Testis (tissue), 3 donors: ENCODE data around the gene HEG1. TPM values are rescaled to one million over a fixed set of nuclear protein-coding genes. Genes with fewer than 3 reads are reported as not detected.

Experiments
- DNase-seq: peaks from one replicate; pipeline ENCODE4 v3.0.0-alpha.2; 2019
- H3K27ac ChIP-seq, 2 donors: fragments of 200-600 bp; sonication (generic); one replicate each; pipeline ENCODE4 v1.5.1; 2019
- H3K27me3 ChIP-seq: fragments of 200-600 bp; sonication (generic); one replicate; pipeline ENCODE4 v1.5.1; 2019
- H3K36me3 ChIP-seq: fragments of 200-600 bp; sonication (generic); one replicate; pipeline ENCODE4 v1.5.1; 2017; ENCODE audit warnings: low read depth; ENCODE audit errors: missing control alignments
- H3K4me1 ChIP-seq: fragments of 200-600 bp; sonication (generic); one replicate; pipeline ENCODE4 v1.5.1; 2019
- H3K4me3 ChIP-seq, 2 donors: fragments of 200-600 bp; sonication (generic); one replicate each; pipeline ENCODE4 v1.5.1; 2017 to 2019
- H3K9me3 ChIP-seq: fragments of 200-600 bp; sonication (generic); one replicate; pipeline ENCODE4 v1.5.1; 2017
- POLR2A ChIP-seq: fragments of 450-650 bp; IDR thresholded peaks from one replicate; pipeline ENCODE4 v1.6.1; 2017; ENCODE audit warnings: antibody characterized with exemption, mild to moderate bottlenecking, moderate library complexity
- WGBS, 2 donors: methylation state at CpG; one replicate each; pipeline ENCODE4 v1.1.5; 2018; 5-methylcytosine and 5-hydroxymethylcytosine counted together
- intact Hi-C: fragments of 100-400 bp; cut with DNase I; formaldehyde crosslinking; loops from one replicate; pipeline ENCODE4 v1.15.1; 2023; ENCODE audit warnings: low total_unique reads
- polyA plus RNA-seq: library from polyadenylated mRNA; stranded (reverse); fragments of 350-450 nt; fragmentation: Illumina TruSeq; extraction: RNeasy Lipid Tissue Mini Kit (QIAGEN cat#74804); gene quantifications from one replicate; pipeline ENCODE4 v1.2.3, GENCODE V29; 2014; ENCODE audit warnings: low read depth, low replicate concordance; ENCODE audit not compliant: insufficient read depth
- total RNA-seq, 2 donors: library from RNA; depleted of rRNA; stranded (reverse); fragments of >200 nt; gene quantifications; one replicate each; pipeline ENCODE4 v1.2.3, GENCODE V29; 2016
- TF ChIP-seq, protein P1 (sequence below), 3 experiments: fragments of 450-650 bp in 2 of 3; fragments of 200-600 bp in 1 of 3; sonication (generic) in 1 of 3; IDR thresholded peaks; one replicate each; pipeline ENCODE4 v1.5.1; 2016 to 2019; ENCODE audit warnings: antibody characterized with exemption in 3 of 3, mild to moderate bottlenecking in 2 of 3, moderate library complexity in 1 of 3

The HEG1 gene
- total and polyA plus RNA-seq, 3 donors from 2014 or later = 50.3 to 160 (median 120) TPM

DNA sequence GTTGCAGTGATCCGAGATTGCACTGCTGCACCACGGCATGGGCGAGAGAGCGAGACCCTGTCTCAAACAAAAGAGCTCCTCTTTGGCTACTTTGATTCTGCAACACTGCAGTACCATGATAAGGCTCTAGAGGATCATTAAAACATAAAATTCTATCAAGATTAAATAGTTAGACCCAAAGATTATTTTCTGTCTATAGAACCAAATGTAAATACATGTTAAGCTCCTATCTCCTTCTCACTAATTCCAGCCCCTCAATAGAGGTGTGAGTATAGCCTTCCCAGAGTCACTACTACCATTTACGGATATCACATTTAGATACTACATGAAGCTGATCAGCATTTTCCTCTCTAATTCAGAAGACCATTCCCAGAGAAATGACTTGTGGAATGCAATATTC lies 116.9 kb downstream of the HEG1 start:
- no peak overlapping the region for H3K4me3 ChIP-seq
- H3K9me3 ChIP-seq = no peaks in the 10 kb centered on the region
- no peaks in the 10 kb centered on the region for H3K36me3 ChIP-seq
- H3K27ac ChIP-seq = no peak overlapping the region
- H3K27me3 ChIP-seq = no peaks in the 10 kb centered on the region
- intact Hi-C loops = no loop called here
- DNase-seq = no peak
- TF ChIP-seq, protein P1, sequence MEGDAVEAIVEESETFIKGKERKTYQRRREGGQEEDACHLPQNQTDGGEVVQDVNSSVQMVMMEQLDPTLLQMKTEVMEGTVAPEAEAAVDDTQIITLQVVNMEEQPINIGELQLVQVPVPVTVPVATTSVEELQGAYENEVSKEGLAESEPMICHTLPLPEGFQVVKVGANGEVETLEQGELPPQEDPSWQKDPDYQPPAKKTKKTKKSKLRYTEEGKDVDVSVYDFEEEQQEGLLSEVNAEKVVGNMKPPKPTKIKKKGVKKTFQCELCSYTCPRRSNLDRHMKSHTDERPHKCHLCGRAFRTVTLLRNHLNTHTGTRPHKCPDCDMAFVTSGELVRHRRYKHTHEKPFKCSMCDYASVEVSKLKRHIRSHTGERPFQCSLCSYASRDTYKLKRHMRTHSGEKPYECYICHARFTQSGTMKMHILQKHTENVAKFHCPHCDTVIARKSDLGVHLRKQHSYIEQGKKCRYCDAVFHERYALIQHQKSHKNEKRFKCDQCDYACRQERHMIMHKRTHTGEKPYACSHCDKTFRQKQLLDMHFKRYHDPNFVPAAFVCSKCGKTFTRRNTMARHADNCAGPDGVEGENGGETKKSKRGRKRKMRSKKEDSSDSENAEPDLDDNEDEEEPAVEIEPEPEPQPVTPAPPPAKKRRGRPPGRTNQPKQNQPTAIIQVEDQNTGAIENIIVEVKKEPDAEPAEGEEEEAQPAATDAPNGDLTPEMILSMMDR (IDR thresholded peaks at IDR 0.05) = no peak
- no peak for TF ChIP-seq POLR2A
- no peaks in the 10 kb centered on the region for H3K4me1 ChIP-seq
- 89 to 92% methylated on average over 5 of the region's 5 CpGs for WGBS, 2 donors

DNA sequence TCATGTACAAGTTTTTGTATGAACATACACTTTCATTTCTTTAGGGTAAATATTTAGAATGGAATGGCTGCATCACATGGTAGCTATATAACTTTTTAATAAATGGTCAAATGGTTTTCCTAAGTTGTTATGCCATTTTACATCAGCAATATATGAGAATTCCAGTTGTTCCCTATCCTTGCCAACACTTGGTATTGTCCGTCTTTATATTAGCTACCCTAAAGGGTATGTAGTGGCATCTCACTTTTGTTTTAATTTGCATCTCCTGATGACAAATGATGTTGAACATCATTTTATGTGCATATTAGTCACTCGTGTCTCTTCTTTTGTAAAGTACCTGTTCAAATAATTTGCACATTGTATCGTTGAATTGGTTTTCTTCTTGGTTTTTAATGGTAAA lies 118.7 kb downstream of the HEG1 start:
- no peaks in the 10 kb centered on the region for H3K27me3 ChIP-seq
- no peaks in the 10 kb centered on the region for H3K36me3 ChIP-seq
- no peaks in the 10 kb centered on the region for H3K9me3 ChIP-seq
- intact Hi-C loops = no loop called here
- no peak for DNase-seq
- TF ChIP-seq, protein P1 (IDR thresholded peaks at IDR 0.05) = no peak
- no peak for TF ChIP-seq POLR2A
- H3K4me3 ChIP-seq = no peak overlapping the region
- no peaks in the 10 kb centered on the region for H3K4me1 ChIP-seq
- WGBS, 2 donors = 96 to 97% methylated on average over 3 of the region's 3 CpGs
- no peak overlapping the region for H3K27ac ChIP-seq

DNA sequence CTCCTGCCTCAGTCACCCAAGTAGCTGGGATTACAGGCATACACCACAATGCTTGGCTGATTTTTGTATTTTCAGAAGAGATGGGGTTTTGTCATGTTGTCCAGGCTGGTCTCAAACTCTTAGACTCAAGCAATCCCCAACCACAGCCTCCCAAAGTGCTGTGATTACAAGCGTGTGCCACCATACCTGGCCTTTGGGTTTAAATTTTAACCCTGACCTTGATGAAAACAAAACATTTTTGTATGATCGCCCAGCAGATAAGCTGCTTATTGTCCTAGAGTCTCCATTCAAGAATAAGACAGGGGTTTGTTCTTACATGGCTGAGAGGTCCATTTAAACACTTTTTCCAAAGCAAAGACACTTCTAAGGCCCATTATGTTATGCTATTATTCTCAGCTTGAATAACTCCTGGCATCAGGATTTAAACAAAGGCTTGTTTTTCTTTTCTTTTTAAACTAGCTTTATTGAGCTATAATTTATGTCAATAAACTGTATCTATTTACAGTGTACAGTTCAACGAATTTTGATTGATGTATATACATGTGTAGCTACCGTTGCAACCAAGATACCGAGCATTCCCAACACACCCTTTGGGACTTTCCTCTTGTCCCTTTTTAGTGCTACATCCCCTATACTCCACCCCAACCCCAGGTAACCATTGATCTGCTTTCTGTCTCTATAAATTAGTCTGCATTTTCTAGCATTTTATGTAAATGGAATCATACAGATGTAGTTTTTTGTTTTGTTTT lies 119.8 kb downstream of the HEG1 start:
- H3K36me3 ChIP-seq = no peaks in the 10 kb centered on the region
- H3K27me3 ChIP-seq = no peaks in the 10 kb centered on the region
- no peak for TF ChIP-seq POLR2A
- TF ChIP-seq, protein P1 (IDR thresholded peaks at IDR 0.05) = no peak
- intact Hi-C loops = no loop called here
- DNase-seq = no peak
- H3K27ac ChIP-seq = no peak overlapping the region
- no peak overlapping the region for H3K4me3 ChIP-seq
- H3K9me3 ChIP-seq = no peaks in the 10 kb centered on the region
- H3K4me1 ChIP-seq = no peaks in the 10 kb centered on the region
- WGBS, 2 donors = 86 to 87% methylated on average over 5 of the region's 5 CpGs

DNA sequence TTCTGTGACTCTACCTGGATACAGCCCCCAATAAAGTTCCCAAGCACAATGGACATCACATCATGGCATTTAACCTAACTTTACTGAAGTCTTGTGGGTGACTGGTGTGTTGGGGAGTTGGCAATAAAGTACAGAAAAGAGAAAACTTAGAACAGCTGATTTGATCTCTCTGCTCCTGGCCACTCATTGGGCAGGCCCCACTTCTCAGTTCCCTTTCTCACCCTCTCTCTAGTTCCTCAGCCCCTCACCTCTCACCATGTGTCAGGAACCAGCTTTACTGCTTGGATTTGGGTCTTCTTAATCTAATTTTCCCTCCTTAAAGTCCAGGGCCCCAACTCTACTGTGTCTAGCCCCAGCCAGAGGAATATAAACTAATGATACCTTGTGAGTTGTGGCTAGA lies 120.5 kb downstream of the HEG1 start:
- no peaks in the 10 kb centered on the region for H3K36me3 ChIP-seq
- no peak overlapping the region for H3K4me3 ChIP-seq
- intact Hi-C loops = no loop called here
- no peaks in the 10 kb centered on the region for H3K9me3 ChIP-seq
- TF ChIP-seq, protein P1 (IDR thresholded peaks at IDR 0.05) = no peak
- no peak for TF ChIP-seq POLR2A
- no peaks in the 10 kb centered on the region for H3K4me1 ChIP-seq
- H3K27ac ChIP-seq = no peak overlapping the region
- no peak for DNase-seq
- H3K27me3 ChIP-seq = no peaks in the 10 kb centered on the region

DNA sequence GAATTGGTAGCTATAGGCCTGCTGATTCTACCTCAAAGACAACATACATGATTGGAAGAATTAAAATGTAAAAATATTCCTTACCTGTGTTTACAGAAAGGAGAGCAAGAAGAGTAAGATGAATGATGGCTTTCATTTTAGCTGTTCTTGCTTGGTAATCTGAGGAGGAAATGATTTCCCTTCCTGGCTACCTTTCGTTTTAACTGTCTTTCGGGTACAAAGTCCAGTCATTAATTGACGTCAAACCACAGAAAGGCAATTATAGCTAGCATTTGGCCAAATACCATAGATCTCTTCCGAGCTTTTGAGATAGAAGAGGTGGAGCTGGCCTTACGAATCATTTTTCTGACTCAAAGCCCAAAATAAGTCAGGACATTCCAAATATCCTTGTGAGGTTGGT lies 121.2 kb downstream of the HEG1 start, which contains the start of gene MUC13:
Gene MUC13, minus strand, starts transcription at position 175 of the 400 bp plus-strand sequence. Its CDS starts 39 bp downstream, at position 136.
- 85 to 92% methylated on average over 5 of the region's 5 CpGs for WGBS, 2 donors
- no peak for DNase-seq
- no peaks in the 10 kb centered on the region for H3K27me3 ChIP-seq
- H3K4me3 ChIP-seq = no peak within 1 kb of the TSS
- H3K9me3 ChIP-seq = no peaks in the 10 kb centered on the region
- H3K4me1 ChIP-seq = no peaks in the 10 kb centered on the region
- no peak within 1 kb of the TSS for H3K27ac ChIP-seq
- TF ChIP-seq, protein P1 (IDR thresholded peaks at IDR 0.05) = no peak
- TF ChIP-seq POLR2A = no peak
- H3K36me3 ChIP-seq = no peaks in the 10 kb centered on the region
- intact Hi-C loops = no loop called here
